ENCODE measurements around the gene SMCP. TPM values are rescaled to one million over a fixed set of nuclear protein-coding genes. Genes with fewer than 3 reads are reported as not detected.

Gene SMCP
- total RNA-seq, 4 donors from 2014 or later: not detected

- H3K27me3 ChIP-seq: no peaks in the 10 kb centered on the region
- no peaks in the 10 kb centered on the region for H3K4me1 ChIP-seq
- in situ Hi-C loops (cut with MboI; ENCODE audit: low sequenced_read_pairs in 4 of 4) (no loop called here), intact Hi-C loops (cut with DNase I; ENCODE audit: low total_unique reads) (no loop called here)
- DNase-seq (no peak), ATAC-seq (no peak)
- H3K9me3 ChIP-seq: no peaks in the 10 kb centered on the region
- no peak overlapping the region for H3K27ac ChIP-seq
- no peaks in the 10 kb centered on the region for H3K36me3 ChIP-seq
- TF ChIP-seq POLR2A (IDR thresholded peaks at IDR 0.05): no peak
- TF ChIP-seq CTCF (IDR thresholded peaks at IDR 0.05 in 4 of 5, conservative IDR thresholded peaks at IDR 0.05 in 1 of 5): no peak
- no peak overlapping the region for H3K4me3 ChIP-seq
These were observed 7.0 kb downstream of the SMCP start for GRCh38 chr1:152884966-152885624.

GRCh38 chr1:152886085-152886484 is 8.0 kb downstream of the SMCP start:
- TF ChIP-seq CTCF (IDR thresholded peaks at IDR 0.05 in 4 of 5, conservative IDR thresholded peaks at IDR 0.05 in 1 of 5): no peak
- TF ChIP-seq POLR2A (IDR thresholded peaks at IDR 0.05): no peak
- H3K9me3 ChIP-seq: no peaks in the 10 kb centered on the region
- ATAC-seq (no peak), DNase-seq (no peak)
- H3K27me3 ChIP-seq: no peaks in the 10 kb centered on the region
- no peaks in the 10 kb centered on the region for H3K36me3 ChIP-seq
- no peak overlapping the region for H3K4me3 ChIP-seq
- H3K27ac ChIP-seq: no peak overlapping the region
- intact Hi-C loops (cut with DNase I; ENCODE audit: low total_unique reads): no loop called here
- H3K4me1 ChIP-seq: no peaks in the 10 kb centered on the region
- in situ Hi-C loops (cut with MboI; ENCODE audit: low sequenced_read_pairs in 4 of 4): no loop called here

GRCh38 chr1:152886758-152887409 is 8.8 kb downstream of the SMCP start:
- H3K36me3 ChIP-seq: no peaks in the 10 kb centered on the region
- no peak for TF ChIP-seq CTCF (IDR thresholded peaks at IDR 0.05 in 4 of 5, conservative IDR thresholded peaks at IDR 0.05 in 1 of 5)
- no peak for TF ChIP-seq POLR2A (IDR thresholded peaks at IDR 0.05)
- H3K4me3 ChIP-seq: no peak overlapping the region
- H3K27me3 ChIP-seq: no peaks in the 10 kb centered on the region
- H3K4me1 ChIP-seq: no peaks in the 10 kb centered on the region
- intact Hi-C loops (cut with DNase I; ENCODE audit: low total_unique reads) (no loop called here), in situ Hi-C loops (cut with MboI; ENCODE audit: low sequenced_read_pairs in 4 of 4) (no loop called here)
- DNase-seq: no peak
- H3K9me3 ChIP-seq: no peaks in the 10 kb centered on the region
- no peak for ATAC-seq
- no peak overlapping the region for H3K27ac ChIP-seq

GRCh38 chr1:152888126-152888525 is 10.0 kb downstream of the SMCP start:
- H3K9me3 ChIP-seq: no peaks in the 10 kb centered on the region
- intact Hi-C loops (cut with DNase I; ENCODE audit: low total_unique reads): no loop called here
- in situ Hi-C loops (cut with MboI; ENCODE audit: low sequenced_read_pairs in 4 of 4): no loop called here

More at GRCh38 chr1:152888126-152888525, 10.0 kb downstream of the SMCP start:
- ATAC-seq (no peak), DNase-seq (no peak)
- H3K4me1 ChIP-seq: no peaks in the 10 kb centered on the region
- no peaks in the 10 kb centered on the region for H3K27me3 ChIP-seq
- TF ChIP-seq CTCF (IDR thresholded peaks at IDR 0.05 in 4 of 5, conservative IDR thresholded peaks at IDR 0.05 in 1 of 5) (no peak), POLR2A (IDR thresholded peaks at IDR 0.05) (no peak)
- no peak overlapping the region for H3K27ac ChIP-seq
- no peak overlapping the region for H3K4me3 ChIP-seq
- H3K36me3 ChIP-seq: no peaks in the 10 kb centered on the region

Data from gastrocnemius medialis (tissue), 4 donors.